Nephron (organoid): ENCODE results near the gene SH2D7.
"Not testable (repeated sequence)": the region's sequence is repeated elsewhere in the genome, so short reads cannot be mapped to it uniquely, and the experiment has no call there.

Source experiments
- H3K27ac Mint-ChIP-seq, 3 experiments: 2 replicates each; pipeline ENCODE4 v1.8.0; 2020; ENCODE audit warnings: mixed read lengths in 3 of 3, mild to moderate bottlenecking in 2 of 3, moderate library complexity in 1 of 3
- H3K27me3 Mint-ChIP-seq: 2 replicates; pipeline ENCODE4 v1.8.0; 2021; ENCODE audit warnings: low read depth, mild to moderate bottlenecking, moderate library complexity, mixed read lengths
- H3K36me3 Mint-ChIP-seq: 2 replicates; pipeline ENCODE4 v1.8.0; 2020; ENCODE audit warnings: low read depth, mixed read lengths
- H3K4me1 Mint-ChIP-seq: 2 replicates; pipeline ENCODE4 v1.8.0; 2020; ENCODE audit warnings: mixed read lengths
- H3K4me3 Mint-ChIP-seq, 3 experiments: 2 replicates each; pipeline ENCODE4 v1.8.0; 2020; ENCODE audit warnings: mild to moderate bottlenecking in 3 of 3, mixed read lengths in 3 of 3, moderate library complexity in 2 of 3
- H3K9me3 Mint-ChIP-seq: 2 replicates; pipeline ENCODE4 v1.8.0; 2020; ENCODE audit warnings: mixed read lengths
- CTCF ChIP-seq, 3 experiments: fragments of 200-600 bp; sonication (generic); IDR thresholded peaks; one replicate each; pipeline ENCODE4 v1.5.0; 2021; ENCODE audit warnings: antibody characterized with exemption in 3 of 3; ENCODE audit not compliant: unreplicated experiment in 3 of 3

SH2D7 gene

GRCh38 chr15:78149805-78150751 lies 57.7 kb downstream of the SH2D7 start:
- Mint-ChIP-seq H3K27ac (peak overlapping the region in 2 of 3 experiments; percentile 62 to 75), H3K9me3 (no peaks in the 10 kb centered on the region), H3K4me3 (peak overlapping the region; percentile 86 to 96 (median 92)), H3K4me1 (peaks cover 13% of the 10 kb centered on the region), H3K36me3 (no peaks in the 10 kb centered on the region), H3K27me3 (no peaks in the 10 kb centered on the region)
- no peak for TF ChIP-seq CTCF (IDR thresholded peaks at IDR 0.05; ENCODE audit: unreplicated experiment in 3 of 3)

GRCh38 chr15:78151075-78151474 lies 58.7 kb downstream of the SH2D7 start:
- H3K36me3 Mint-ChIP-seq, H3K27me3 Mint-ChIP-seq, H3K27ac Mint-ChIP-seq, H3K9me3 Mint-ChIP-seq: not testable (repeated sequence)
- Mint-ChIP-seq H3K4me1 (peaks cover 13% of the 10 kb centered on the region), H3K4me3 (peak overlapping the region; percentile 86 to 96 (median 92))
